A549 treated with Mapracorat at 1 μM for 4 hours (cell line): Measurements from ENCODE around the gene RTL10. TPM values are rescaled to one million over a fixed set of nuclear protein-coding genes. Genes with fewer than 3 reads are reported as not detected.

Source experiments
- total RNA-seq: library from RNA; stranded (reverse); fragments of 200-300 nt; extraction: Qiagen RNA extraction; gene quantifications from 5 replicates; pipeline ENCODE4 v1.2.3, GENCODE V29; 2022

The RTL10 gene
- total RNA-seq, result 7.0 to 10.1 TPM (median 9.2 TPM) in 5 replicates

GRCh38 chr22:19854778-19855503 is at the start of gene RTL10, which contains the start of gene GNB1L:
TSS of gene RTL10 (minus strand) at chr22:19854874. CDS start at chr22:19852261, 2,613 bp downstream.
TSS of gene GNB1L (minus strand) at chr22:19854874. CDS start at chr22:19821355, 33,519 bp downstream.

Other genes starting within 250 kb of the RTL10 start
- 6.7 to 11.9 TPM (median 9.7 TPM) in 5 replicates for gene SEPTIN5, start 140.4 kb downstream of the RTL10 start, total RNA-seq
- 0.19 to 1.9 TPM (median 1.5 TPM) in 5 replicates for gene GP1BB, start 131.3 kb downstream of the RTL10 start, total RNA-seq
- 2.7 to 5.0 TPM (median 4.0 TPM) in 5 replicates for gene TBX1, start 94.1 kb downstream of the RTL10 start, total RNA-seq
- 12.8 to 18.5 TPM (median 17.3 TPM) in 5 replicates for gene GNB1L, start within 50 bp of the RTL10 start, total RNA-seq
- 137 to 171 TPM (median 158 TPM) in 5 replicates for gene COMT, start 86.9 kb upstream of the RTL10 start, total RNA-seq
- gene TXNRD2, start 86.9 kb upstream of the RTL10 start, total RNA-seq, result 29.6 to 41.0 TPM (median 37.3 TPM) in 5 replicates
- 1.3 to 2.8 TPM (median 2.4 TPM) in 5 replicates for gene ARVCF, start 161.9 kb upstream of the RTL10 start, total RNA-seq
- 11.7 to 13.7 TPM (median 13.1 TPM) in 5 replicates for gene TANGO2, start 166.2 kb upstream of the RTL10 start, total RNA-seq
- 18.6 to 21.0 TPM (median 20.8 TPM) in 5 replicates for gene DGCR8, start 225.4 kb upstream of the RTL10 start, total RNA-seq